ENCODE measurements around the gene DEFB108B.
A peak's percentile ranks its signal among the peaks of the same experiment; 100 is the strongest.
"Not testable (repeated sequence)": the region's sequence is repeated elsewhere in the genome, so short reads cannot be mapped to it uniquely, and the experiment has no call there.

The DEFB108B gene, protein sequence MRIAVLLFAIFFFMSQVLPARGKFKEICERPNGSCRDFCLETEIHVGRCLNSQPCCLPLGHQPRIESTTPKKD

DNA sequence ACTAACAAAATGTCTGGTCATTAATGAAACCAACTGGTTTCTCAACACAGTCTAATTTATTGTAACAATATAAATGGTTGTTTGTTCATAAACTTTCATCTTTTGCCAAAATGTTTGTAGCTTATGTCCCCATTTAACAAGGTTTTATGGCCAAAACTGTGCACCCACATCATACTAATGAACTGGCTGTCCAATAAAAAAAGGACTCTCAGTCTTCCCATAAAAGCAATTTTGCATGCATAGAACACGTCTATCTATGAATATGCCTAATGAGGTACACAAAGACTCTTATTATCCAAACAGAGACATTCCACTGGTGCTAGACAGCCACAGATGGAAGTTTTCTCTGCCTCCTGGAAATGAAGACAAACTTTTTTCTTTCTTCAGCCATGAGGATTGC is at the start of gene DEFB108B:
DEFB108B (plus strand) TSS at position 390 of the 400 bp plus-strand sequence; CDS start at position 390, 0 bp downstream.
- DNase-seq (ENCODE audit: low read depth, low spot score), result not testable (repeated sequence)

DNA sequence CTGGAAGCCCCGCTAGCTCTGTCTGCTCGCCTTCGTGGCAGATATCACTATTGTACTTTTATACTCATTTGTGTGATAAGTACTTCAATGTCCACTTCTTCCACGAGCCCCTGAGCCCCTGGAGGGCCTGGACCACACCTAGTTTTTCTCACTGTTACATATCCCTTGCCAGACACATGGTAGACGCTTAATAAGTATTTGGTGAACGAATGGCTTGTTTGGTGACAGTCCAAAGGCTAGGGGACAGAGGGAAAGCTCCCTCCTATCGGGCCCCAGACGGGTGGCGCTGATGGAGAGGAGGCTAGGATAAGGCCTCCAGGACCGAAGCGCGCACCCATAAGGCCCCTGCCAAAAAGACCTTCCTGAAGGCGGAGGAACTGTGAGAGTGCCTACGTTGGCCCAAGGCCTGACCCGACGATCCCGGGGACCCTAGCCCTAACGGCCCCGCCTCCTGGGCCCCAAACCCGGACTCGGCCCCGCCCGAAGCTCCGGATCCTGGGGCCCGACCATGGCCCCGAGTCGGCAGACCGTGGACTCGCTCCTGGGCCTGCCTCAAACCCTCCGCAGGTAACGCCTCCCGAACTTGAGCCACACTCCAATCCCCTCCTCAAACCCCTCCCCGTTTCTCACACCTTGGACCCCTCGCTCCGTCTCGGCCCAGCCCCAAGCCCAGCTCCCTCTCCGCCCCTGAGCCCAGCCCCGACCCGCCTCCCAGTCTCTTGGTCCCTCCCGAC is 46.7 kb upstream of the DEFB108B start:
- DNase-seq (ENCODE audit: low read depth, low spot score), result peak; percentile 96

DNA sequence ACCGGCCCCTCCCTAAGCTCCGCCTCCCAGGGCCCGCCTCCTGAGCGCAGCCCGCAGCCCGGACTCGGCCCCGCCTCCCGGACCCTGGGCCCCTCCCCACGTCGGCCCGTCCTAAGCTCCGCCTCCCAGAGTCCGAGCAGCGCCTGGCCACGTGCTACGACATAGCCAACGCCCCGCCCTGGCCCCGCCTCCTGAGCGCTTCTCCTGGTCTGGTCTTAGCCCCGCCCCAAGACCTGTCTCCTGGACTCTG is 46.2 kb upstream of the DEFB108B start:
- DNase-seq (ENCODE audit: low read depth, low spot score), result peak; percentile 99

DNA sequence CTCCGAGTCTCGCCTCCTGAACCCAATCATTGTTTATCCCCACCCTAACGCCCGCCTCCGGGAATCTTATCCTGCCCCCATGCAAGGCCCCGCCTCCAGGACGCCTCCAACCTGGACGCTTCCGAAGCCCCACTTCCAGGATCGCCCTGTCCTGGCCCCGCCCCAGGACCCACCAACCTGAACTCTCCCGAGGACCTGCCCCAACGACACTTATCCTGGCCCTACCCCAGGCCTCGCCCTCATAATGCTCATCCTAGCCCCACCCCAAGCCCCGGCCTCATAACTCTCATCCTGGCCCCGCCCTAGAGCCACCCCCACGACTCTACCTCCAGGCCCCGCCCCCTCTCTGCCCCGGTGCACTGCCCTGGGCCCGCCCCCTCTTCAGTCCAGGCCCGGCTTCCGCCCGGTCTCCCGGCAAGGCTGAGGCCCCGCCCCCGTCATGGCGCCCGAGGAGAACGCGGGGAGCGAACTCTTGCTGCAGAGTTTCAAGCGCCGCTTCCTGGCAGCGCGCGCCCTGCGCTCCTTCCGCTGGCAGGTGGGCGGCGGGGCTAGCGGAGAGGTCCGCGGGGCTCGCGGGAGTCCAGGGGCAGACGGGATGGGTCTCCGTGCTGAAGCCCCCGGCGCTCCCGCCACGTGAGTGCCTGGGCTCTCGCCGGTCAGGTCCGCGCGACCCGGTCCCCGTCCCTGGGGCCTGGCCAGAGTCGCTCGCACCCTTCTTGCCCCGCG is 45.7 kb upstream of the DEFB108B start:
- DNase-seq (ENCODE audit: low read depth, low spot score), result no peak

DNA sequence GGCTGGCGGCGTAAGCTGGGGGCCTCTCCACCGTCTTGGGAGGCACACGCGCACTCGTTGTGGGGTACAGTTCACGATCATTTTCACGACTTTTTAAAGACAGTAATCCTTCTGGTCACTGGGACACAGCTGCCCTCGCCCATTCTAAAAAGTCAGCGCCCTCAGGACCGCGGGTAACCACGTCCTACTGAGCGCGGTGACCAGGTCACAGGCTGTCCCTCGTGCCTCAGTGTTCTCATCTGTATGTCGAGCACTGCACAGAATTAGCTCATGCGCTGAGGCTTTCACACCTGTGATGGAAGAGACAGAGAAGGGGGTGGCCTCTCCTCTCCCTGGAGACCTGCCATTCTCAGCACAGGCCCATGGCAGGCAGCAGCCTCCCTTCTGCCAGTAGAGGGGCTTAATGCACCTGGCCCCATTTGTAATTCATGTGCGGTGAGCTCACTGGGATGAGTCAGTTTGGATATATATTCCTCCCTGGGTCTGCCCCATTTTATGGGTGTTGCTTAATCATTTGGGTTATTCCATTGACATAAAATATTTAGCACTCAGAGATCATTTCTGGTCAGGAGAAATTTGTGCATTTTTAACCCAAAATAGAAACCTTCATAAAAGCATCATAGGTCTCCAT is 45.1 kb upstream of the DEFB108B start:
- not testable (repeated sequence) for DNase-seq (ENCODE audit: low read depth, low spot score)

DNA sequence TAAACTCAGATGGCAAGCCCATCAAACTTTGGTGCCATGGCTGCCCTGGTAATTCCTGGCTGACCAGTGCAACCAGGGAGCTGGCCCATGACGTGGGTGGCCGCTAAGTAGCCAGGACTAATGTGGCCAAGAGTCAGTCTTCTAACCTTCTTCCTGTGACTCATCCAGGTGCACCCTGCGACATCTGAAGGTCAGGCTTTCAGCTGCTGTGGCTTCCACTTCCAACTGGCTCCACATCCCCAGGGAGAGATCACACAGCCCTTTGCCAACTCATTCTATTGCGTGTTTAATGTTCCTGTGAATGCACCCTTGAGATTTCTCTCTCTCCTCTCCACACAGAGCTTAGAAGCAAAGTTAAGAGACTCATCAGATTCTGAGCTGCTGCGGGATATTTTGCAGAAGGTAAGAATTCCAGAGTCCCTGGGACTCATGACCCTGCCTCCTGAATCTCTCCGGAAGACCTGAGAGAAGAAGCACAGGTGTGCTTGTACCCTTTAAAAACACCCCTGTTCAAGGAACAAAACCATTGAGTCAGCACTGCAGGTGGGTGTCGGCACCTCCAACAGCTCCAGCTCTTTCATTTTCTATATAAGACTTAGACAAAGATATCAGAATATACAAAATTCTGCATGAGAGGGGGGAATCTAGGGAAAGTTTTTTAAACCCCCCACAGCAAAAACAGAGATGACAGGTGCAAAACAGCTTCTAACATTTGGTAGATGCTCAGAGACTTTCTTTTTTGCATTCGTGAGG is 43.4 kb upstream of the DEFB108B start:
- not testable (repeated sequence) for DNase-seq (ENCODE audit: low read depth, low spot score)

DNA sequence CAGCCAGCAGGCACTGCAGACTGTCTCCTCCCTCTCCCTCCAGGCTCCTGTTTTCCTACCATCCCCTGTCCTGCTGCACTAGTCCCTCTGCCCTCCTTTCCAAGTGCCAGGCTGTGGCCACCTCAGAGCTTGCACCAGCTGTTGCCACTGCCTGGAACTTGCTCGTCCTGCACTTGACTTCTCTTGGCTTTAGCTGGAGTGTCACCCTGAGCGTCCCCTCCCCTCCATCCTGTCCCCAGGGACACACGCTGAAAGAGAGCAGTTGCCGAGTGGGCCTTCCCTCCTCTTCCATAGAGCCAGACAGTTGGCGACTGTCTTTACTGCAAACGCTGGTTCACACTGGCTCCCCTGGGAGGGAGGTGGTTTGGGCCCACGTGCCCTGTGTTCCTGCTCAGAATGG is 41.9 kb upstream of the DEFB108B start:
- not testable (repeated sequence) for DNase-seq (ENCODE audit: low read depth, low spot score)

DNA sequence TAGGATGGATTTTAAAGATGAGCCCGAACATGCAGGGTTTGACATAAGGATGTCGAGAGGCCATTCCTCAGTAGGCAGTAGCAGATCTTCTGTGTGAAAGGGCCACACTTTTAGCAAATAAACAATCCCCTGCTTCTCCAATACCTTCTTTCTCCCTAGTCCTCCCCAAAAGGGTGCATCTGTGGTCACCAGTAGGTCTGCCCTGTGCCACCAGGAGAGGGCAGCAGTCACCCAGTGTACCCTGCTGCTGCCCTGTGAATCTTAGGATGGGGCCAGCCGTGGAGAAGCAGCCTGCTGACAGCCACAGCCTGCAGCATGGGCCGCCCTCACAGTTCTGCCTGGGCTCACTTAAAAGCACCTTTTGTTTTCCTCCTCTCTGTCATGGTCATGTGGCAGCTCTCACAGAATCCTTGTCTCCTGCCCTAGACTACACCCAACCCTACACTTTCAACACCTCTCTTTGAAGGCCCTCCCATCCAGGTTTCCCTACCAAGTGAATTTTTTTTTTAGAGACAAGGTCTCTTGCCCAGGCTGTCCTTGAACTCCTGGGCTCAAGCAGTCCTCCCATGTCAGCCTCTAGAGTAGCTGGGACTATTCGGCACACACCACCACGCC is 40.3 kb upstream of the DEFB108B start:
- peak; percentile 53 for DNase-seq (ENCODE audit: low read depth, low spot score)

DNA sequence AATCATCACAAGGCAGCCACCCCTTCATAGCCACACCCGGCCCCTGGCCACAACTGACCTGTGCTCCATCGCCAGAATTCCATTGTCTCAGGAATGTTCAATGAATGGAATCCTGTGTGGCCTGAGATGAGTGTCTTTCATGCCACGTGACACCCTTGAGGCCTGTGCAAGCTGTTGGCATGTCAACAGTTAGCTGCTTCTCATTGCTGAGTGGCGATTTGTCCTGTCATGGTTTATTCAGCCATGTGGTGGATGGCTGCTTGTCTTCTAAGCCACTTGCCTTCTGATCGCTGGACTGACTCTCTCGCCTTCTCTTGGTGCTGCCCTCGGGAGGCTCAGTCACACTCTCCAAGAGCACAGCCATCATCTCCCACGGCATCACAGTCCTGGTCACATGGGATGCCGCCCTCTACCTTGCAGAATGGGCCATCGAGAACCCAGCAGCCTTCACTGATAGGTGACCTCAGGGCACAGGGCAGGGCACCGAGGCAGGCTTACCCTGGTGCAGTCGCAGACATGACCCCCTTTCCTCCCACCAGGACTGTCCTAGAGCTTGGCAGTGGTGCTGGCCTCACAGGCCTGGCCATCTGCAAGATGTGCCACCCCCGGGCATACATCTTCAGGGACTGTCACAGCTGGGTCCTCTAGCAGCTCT is 38.5 kb upstream of the DEFB108B start:
- DNase-seq (ENCODE audit: low read depth, low spot score), result not testable (repeated sequence)

DNA sequence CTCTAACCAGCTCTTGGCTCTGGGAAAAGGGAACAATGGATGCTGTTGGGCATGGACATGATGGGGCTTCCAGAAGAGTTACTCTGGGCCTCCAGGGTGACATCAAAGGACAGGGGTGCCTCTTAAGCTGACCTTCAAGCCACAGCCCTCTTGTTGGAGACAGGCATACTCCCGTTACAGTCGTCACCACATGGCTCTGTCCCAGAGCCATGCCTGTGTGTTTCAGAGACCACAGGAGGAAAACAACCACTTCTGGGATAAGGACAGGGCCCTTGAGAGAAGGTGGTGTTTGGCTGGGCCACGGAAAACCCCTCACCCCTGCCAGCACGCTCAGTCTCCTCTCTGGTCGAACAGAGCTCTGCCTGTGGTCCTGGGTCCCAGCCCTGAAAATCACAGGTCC is 37.8 kb upstream of the DEFB108B start:
- DNase-seq (ENCODE audit: low read depth, low spot score), result not testable (repeated sequence)

DNA sequence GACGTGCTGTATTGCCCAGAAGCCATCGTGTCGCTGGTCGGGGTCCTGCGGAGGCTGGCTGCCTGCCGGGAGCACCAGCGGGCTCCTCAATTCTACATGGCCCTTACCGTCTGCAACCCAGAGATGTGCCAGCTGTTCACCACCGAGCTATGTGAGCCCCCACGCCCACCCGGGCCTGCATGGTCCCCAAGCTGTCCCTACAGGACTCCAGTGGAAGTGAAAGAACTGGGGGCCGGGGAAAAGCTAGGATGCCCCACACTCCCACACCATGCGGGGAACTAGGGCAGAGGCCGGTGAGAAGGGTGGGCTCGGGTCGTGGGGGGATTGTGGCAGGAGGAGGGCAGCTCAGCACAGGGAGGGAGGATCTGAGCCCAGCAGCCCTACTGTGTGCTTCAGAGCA is 37.0 kb upstream of the DEFB108B start:
- DNase-seq (ENCODE audit: low read depth, low spot score), result not testable (repeated sequence)

DNA sequence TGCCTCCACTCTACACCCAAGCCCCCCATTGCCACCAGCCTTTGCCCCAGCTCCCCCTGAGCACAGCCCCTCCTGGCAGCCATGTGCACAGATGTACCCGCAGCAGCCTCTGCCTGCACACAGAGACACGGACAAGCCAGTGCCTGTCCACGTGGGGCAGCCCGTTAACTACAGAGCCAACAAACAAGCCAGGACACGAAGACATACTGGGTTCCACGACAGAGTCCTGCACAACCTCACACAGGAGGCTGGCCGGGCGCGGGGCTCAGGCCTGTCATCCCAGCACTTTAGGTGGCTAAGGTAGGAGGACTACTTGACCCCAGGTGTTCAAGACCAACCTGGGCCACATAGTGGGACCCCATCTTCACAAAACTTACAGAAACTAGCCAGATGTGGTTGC is 36.2 kb upstream of the DEFB108B start:
- DNase-seq (ENCODE audit: low read depth, low spot score), result not testable (repeated sequence)

DNA sequence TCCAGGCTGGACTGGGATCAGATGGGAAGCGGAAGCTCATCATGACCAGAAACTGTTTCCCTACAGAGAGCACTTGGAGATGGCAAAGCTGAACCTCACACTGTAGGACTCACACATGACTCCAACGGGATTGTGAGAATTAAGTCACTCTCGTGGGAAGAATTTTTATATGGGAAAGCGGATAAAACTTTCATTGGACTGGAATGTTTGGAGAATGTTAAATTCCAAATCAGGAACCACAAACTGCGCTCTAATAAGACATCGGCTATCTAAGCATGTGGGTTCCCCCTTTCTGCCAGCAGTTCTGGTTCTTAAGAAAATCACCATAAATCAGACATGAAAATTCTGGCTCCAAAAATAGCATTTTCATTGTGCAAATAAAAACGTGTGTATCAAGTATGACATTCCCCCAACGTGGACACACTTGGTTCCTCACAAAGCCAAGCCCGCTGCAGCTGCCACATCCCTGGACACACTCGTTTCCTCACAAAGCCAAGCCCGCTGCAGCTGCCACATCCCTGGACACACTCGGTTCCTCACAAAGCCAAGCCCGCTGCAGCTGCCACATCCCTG is 33.4 kb upstream of the DEFB108B start:
- DNase-seq (ENCODE audit: low read depth, low spot score), result not testable (repeated sequence)

DNA sequence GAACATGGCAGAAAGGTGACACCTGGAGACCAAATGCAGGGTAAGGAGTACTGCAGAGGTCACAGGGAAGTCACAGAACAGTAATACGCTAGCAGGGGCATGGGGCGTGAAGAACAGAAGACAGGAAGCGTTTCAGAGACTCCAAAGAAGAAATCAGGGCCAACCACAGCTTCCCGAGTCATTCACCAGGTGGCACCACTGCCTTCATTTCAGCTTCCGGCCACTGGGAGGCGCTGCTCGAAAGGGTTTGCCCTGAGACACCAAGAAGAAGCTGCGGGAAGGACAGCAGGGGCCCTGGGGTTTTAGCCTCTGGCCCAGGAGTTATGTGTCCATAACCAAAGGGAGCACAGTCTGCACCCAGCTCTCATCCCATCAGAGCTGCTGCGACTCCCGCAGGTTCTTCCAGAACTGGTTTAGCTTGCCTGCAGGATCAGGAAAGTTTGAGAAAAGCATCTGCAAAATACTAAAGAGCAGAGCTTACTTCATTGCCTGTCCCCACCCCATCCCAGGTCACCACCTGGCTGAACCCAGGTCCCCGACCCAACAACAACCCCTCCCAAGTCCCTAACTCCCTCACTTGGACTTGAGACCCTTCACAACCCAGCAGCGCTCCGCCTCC is 32.6 kb upstream of the DEFB108B start:
- DNase-seq (ENCODE audit: low read depth, low spot score), result peak; percentile 94

DNA sequence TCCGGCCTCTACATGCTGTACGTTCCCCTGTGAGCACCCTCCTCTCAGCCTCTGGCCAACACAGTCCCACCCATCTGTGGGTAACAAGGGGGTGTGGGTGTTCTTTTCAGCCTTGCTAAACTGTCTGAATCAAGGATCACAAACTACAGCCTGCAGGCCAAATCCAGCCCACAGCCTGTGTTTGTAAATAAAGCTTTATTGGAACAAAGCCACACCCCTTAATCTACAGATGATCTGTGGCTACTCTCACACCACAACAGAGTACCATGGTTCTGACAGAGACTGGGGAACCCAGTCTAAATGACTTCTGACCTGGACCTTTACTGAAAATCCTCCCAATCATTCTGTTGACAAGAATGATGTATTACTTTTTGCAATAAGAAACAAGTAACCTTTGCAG is 32.0 kb upstream of the DEFB108B start:
- not testable (repeated sequence) for DNase-seq (ENCODE audit: low read depth, low spot score)

DNA sequence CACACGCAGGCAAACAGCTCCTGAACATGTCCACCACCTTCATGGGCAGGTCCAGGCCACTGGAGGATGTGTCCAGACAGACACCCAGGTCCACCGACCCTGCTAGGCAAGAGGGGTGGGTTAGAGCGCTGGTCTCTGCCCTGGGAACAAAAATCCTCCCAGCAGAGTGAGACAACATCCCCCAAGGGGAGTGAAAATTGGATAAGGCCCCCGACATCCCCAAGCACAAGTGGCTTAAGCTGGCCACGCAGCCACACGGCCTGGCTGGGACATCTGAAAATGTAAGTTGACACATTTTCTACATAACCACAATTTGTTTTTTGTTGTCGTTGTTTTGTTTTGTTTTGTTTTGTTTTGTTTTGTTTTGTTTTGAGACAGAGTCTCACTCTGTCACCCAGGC is 30.1 kb upstream of the DEFB108B start:
- not testable (repeated sequence) for DNase-seq (ENCODE audit: low read depth, low spot score)

DNA sequence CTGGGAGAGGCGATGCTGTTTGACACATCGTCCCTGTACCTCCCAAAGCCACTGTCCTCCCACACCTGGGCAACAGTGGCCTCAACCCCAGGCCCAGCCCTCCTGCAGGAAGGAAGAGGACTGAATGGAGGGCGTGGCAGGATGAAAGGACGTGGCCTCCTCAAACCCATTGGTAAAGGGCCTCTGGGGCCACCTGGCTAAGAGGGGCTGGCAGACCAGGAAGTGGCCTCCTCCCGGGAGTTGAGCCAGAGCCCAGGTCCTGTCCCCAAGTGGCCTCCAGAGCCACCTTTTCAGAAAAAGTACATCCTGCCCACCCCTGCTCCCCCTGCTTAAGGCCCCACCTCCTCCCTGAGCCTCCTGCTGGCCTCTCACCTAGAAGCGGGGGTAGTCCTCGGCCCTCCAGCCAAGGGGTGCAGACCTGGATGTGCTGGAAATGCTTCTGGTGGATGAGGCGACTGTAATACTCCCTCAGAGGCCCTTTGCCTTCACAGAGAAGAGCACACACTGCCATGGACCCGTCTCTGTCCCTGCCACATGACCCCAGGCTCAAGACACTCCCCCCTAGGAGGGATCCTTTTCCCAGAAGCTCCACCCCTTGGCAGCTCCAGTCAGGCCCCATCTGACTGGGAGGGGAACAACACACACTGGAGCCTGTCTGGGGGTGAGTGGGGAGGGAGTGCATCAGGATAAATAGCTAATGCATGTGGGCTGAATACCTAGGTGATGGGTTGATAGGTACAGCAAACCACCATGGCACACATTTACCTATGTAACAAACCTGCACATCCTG is 28.6 kb upstream of the DEFB108B start:
- DNase-seq (ENCODE audit: low read depth, low spot score), result peak; percentile 58

DNA sequence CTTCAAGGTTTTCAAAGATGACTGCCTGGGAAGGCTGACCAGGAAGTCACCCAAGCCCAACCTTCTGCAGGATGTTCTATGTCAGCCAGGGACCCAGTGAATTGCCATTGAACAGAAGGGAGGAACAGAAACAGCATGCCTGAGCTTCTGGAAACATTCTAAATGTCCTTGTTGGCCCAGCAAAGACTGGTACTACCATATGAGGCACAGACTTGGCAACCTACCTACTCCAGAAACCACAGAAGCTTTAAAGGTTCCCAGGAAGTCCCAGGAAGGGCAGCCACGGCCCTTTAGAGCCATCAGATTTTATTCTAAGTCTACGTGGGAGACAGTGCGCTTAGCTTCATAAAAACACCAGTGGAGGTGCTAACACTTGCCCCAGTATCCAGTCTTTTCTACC is 20.5 kb upstream of the DEFB108B start:
- peak; percentile 17 for DNase-seq (ENCODE audit: low read depth, low spot score)
